Fibroblast of skin of back (primary cell): ENCODE data around the gene COQ4.
"Not testable (repeated sequence)": the region's sequence is repeated elsewhere in the genome, so short reads cannot be mapped to it uniquely, and the experiment has no call there.

Source experiments
- DNase-seq: peaks from one replicate; pipeline ENCODE4 v3.0.0-alpha.2; 2013

Gene COQ4

DNA sequence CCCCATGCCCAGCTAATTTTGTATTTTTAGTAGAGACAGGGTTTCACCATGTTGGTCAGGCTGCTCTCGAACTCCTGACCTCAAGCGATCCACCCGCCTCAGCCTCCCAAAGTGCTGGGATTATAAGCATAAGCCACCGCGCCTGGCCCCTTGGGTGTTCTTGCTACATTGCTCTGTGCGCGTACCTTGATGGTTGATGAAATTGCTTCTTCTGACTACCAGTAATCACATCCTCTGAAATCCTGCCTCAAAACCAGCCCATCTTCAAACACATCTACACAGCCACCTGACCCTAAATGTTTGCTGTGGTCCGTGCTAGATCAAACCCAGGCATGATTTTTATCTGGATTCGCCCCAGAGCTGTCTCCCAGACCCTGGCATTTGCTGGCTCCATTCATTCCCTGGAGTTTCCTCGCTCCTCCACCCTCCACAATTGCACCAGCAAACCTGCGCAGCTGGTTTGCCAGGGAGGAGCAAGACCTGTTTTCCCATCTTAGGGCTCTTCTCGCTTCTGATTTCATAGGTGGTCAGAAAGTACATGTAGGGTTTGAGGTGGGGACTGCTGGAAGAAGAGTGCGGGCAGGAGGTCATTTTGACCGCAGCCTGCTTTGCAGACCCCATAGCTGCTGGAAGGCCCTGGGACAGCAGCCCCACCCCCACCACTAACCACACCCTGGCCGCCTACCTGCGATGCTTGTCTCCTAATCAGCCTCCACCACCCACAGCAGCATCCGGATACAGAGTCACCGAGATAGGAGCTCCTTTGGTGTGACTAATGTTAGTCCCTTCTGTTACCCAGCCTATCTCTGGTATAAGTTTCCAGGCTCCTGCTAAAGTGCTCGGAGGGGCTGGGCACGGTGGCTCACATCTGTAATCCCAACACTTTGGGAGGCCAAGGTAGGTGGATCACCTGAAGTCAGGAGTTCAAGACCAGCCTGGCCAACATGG, 23.8 kb upstream of the COQ4 start:
- no peak for DNase-seq

- DNase-seq = no peak
Measured at GRCh38 chr9:128304136-128304970, 18.3 kb upstream of the COQ4 start.

- peak; percentile 22 for DNase-seq
Measured at GRCh38 chr9:128304971-128305288, 17.7 kb upstream of the COQ4 start.

DNA sequence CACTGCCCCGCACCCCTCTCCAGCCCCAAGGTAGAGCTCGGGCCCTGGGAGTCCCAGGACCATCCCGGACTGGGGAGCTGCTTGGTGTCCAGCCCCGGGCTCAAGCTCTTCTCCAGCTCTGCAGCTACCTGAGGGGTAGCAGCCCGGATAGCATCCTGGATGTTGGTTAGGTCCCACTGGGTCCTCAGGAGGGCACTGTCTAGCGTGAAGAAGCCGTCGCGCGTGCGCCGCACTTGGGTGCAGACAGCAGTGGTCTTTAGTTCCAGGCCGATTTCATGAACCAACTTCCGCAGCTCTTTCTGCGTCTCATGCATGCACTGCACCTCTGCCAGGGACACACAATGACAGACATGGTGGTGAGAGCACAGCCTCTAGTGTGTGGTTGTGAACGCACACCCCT, 13.1 kb upstream of the COQ4 start:
- no peak for DNase-seq

- no peak for DNase-seq
Measured at GRCh38 chr9:128310461-128310860, 12.2 kb upstream of the COQ4 start.

DNA sequence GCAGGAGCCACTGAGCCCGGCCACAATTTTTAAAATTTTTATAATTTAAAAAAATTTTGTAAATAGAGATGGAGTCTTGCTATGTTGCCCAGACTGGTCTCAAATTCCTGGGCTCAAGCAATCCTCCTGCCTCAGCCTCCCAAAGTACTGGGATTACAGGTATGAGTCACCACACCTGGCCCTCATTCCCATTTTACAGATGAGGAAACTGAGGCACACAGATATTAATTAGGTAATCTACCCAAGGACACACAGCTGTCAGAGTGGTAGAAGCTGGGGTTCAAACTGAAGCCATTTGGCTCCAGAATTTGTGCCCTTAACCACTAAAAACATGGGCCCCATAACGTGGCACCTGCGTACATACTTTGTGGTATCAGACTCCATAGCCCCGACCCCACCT, 7.9 kb upstream of the COQ4 start:
- no peak for DNase-seq

DNA sequence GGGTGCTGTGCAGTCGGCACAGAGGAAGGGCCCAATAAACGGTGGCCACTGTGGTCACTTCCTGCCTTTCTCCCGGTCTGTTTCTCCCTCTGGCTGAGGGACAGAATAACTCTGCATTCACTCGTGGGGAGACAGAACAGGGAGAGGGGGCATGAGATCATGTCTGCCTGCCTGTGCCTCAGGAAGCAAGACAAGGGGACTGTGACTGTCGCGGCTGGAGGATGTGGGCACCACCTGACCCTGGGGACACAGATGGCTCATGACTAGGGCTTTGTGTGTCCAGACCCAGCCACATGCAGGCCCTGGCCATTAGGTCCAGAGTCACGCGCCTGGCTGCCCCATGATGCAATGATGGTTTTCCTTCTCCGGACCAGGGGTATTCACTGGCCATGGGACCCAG, 6.2 kb upstream of the COQ4 start:
- no peak for DNase-seq

GRCh38 chr9:128317629-128318028, 5.0 kb upstream of the COQ4 start:
- DNase-seq = no peak

DNA sequence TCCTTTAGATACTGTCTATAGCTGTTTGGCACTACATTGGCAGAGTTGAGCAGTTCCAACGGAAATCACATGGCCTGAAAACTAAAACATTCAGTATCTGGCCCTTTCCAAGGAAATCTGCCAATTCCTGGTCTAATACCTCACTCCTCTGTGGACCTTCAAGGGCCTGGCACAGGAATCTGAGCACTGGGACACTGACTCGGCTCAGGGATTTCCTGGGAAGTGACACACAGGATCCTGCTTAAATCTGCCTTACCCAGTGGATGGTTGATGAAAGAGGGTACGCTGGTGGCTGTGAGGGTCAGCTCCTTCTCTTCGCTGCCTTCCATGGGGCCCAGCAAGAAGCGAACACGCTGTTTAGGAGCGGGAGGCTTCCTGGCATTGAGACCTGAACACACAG, 1.3 kb upstream of the COQ4 start:
- no peak for DNase-seq

DNA sequence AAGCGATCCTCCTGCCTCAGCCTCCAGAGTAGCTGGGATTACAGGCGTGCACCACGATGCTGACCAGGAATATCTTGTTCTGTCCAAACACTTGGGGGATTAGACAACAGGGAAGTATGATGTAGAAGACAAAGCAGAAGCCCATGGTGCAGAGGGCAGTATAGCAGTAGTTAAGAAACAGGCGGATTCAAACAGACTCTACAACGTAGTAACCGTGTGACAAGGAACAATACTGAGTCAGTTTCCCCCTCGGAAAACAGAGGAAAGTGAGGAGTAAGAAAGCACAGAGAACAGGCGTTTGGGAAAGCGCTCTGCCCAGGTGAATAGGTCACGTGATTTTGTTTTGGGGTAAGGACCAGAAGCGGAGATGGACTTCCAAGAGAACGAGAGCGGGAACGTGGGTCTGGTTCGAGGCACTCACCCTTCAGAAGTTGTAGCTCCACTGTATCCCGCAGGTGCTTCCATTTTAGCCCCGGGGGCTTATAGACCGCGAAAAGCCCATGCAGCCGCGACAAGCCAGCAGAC, 698 bp upstream of the COQ4 start:
- DNase-seq = no peak

- peak; percentile 11 for DNase-seq
Measured at GRCh38 chr9:128323212-128323730, 632 bp downstream of the COQ4 start.

- DNase-seq = no peak
Measured at GRCh38 chr9:128323791-128324190, 1.2 kb downstream of the COQ4 start.

- DNase-seq = no peak
Measured at GRCh38 chr9:128324401-128324800, 1.8 kb downstream of the COQ4 start.

GRCh38 chr9:128325629-128326028, 3.0 kb downstream of the COQ4 start:
- DNase-seq = no peak

GRCh38 chr9:128333451-128333869, 10.8 kb downstream of the COQ4 start:
- no peak for DNase-seq

DNA sequence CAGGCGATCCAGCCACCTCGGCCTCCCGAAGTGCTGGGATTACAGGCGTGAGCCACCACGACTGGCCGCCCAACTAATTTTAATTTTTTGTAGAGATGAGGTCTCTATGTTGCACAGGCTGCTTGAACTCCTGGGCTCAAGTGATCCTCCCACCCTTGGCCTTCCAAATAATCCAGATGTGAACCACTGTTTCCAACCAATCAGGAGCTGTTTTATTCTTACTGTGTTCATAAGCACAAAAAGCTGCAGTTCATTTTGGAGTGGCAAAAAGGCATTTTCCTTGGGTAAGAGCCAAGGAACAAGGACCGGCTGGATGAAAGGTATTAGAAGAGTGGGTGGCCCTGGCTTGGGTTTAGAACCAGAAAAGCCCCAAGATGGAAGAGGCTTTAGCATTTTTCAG, 12.5 kb downstream of the COQ4 start:
- no peak for DNase-seq

DNA sequence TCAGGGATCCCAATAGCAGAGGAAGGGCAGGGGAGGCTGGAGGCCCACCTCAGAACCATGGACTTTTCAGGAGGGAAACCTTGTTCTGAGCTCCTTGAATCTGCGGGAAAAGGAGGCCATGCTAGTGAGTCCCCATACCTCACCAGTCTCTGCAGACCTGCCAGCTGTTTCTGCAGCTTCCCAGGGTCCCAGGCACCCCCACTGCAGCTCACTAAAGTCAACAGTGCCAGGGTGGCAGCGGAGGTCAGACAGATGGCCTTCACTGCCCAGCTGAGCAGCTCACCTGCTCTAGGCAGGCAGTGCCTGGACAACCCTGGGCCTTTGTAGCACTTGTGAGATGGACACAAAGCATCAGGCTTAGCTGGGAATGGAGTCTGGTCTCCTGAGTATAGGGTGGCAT, 13.3 kb downstream of the COQ4 start:
- no peak for DNase-seq

DNA sequence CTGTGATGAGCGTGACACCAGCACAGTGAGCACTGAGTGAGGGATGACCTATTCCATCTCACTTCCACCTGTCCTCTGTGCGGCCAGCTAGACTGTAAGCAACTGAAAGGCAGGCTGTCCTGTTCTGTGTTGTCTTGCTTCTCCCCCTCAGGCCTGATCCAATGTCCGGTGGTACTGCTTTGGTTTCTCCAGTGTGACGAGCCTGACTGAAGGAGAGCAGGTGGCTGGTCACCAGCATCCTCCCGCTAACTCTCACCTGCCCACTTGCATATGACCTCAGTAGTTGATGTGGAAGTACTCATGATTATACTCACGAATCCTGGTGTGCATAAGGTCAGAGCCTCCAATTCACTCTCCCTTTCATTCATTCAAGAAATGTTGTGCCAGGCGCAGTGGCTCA, 15.3 kb downstream of the COQ4 start:
- DNase-seq = no peak

- DNase-seq = not testable (repeated sequence)
Measured at GRCh38 chr9:128338852-128339614, 16.4 kb downstream of the COQ4 start.

- DNase-seq = peak; percentile 75
Measured at GRCh38 chr9:128339761-128340690, 17.4 kb downstream of the COQ4 start, which contains the start of gene SLC27A4. TSS of gene SLC27A4 (plus strand) at chr9:128340527. CDS start at chr9:128343133, 2,606 bp downstream.
